Spleen (tissue), 7 donors: ENCODE measurements around the gene RERE.

ENCODE experiments used
- POLR2A ChIP-seq, 3 donors: fragments of 450-650 bp; IDR thresholded peaks; one replicate each; pipeline ENCODE4 v1.5.1; 2017; ENCODE audit warnings: antibody characterized with exemption in 3 of 3, mild to moderate bottlenecking in 1 of 3
- POLR2AphosphoS5 ChIP-seq, 3 donors: sonication (generic); formaldehyde crosslinking; IDR thresholded peaks; one replicate each; pipeline ENCODE4 v1.5.1; 2017; ENCODE audit warnings: antibody characterized with exemption in 3 of 3
- TF ChIP-seq, protein P1 (sequence below), 11 experiments: fragments of 200-600 bp in 7 of 11; fragments of 450-650 bp in 4 of 11; sonication (generic) in 4 of 11; IDR thresholded peaks in 8 of 11; conservative IDR thresholded peaks in 3 of 11; 1 replicate in 7 of 11; 2 replicates in 4 of 11; pipeline versions ENCODE4 v1.4.0 to v1.8.0; 2016 to 2021; ENCODE audit warnings: antibody characterized with exemption in 11 of 11, inconsistent platforms in 4 of 11, mild to moderate bottlenecking in 1 of 11
- donor health status: DM: no; HTN: no; CAD: no; lungs with moderate emphysema.
- donor health status: DM: no; HTN: no; CAD: no.
- donor health status: DM: no; HTN: no; CAD: no.

DNA sequence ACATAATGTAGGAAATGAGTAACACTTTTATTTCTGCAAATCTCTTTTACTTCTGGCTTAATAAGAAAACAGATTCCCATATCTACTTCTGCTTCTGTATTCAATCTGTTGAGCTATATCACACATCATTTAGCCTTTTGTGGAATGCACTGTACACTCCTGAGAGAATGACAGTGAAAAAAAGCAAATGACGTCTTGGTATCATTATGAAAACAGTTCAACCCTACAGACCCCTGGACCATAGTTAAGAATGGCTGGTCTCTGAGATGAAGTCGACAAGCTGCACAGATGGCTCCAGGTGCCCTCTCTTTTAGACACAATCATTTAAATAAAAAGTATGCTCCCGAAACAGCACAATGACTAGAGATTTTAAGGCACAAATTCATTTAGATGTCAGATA lies 247.0 kb downstream of the RERE start:
- TF ChIP-seq, protein P1, sequence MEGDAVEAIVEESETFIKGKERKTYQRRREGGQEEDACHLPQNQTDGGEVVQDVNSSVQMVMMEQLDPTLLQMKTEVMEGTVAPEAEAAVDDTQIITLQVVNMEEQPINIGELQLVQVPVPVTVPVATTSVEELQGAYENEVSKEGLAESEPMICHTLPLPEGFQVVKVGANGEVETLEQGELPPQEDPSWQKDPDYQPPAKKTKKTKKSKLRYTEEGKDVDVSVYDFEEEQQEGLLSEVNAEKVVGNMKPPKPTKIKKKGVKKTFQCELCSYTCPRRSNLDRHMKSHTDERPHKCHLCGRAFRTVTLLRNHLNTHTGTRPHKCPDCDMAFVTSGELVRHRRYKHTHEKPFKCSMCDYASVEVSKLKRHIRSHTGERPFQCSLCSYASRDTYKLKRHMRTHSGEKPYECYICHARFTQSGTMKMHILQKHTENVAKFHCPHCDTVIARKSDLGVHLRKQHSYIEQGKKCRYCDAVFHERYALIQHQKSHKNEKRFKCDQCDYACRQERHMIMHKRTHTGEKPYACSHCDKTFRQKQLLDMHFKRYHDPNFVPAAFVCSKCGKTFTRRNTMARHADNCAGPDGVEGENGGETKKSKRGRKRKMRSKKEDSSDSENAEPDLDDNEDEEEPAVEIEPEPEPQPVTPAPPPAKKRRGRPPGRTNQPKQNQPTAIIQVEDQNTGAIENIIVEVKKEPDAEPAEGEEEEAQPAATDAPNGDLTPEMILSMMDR (IDR thresholded peaks at IDR 0.05 in 8 of 11, conservative IDR thresholded peaks at IDR 0.05 in 3 of 11): no peak
- TF ChIP-seq POLR2A (IDR thresholded peaks at IDR 0.05) (no peak), POLR2AphosphoS5 (IDR thresholded peaks at IDR 0.05) (no peak)
